GM12891 (cell line): ENCODE measurements around the gene ANKRD44.

Source experiments
- POLR2A ChIP-seq: IDR thresholded peaks from 2 replicates; pipeline ENCODE4 v1.6.1; 2011; ENCODE audit warnings: low read depth, low read length, control low read depth
- SPI1 ChIP-seq: IDR thresholded peaks from 2 replicates; pipeline ENCODE4 v1.6.1; 2011; ENCODE audit warnings: low read depth, low read length, control low read depth

GRCh38 chr2:197232010-197232409 lies 78.6 kb downstream of the ANKRD44 start:
- no peak for TF ChIP-seq POLR2A
- TF ChIP-seq SPI1, result no peak
